Osteoblast (primary cell): ENCODE measurements around the gene CIAO2A. TPM values are rescaled to one million over a fixed set of nuclear protein-coding genes. Genes with fewer than 3 reads are reported as not detected.
"Not testable (repeated sequence)": the region's sequence is repeated elsewhere in the genome, so short reads cannot be mapped to it uniquely, and the experiment has no call there.

ENCODE experiments used
- DNase-seq: peaks from one replicate; pipeline ENCODE4 v3.0.0; 2011; ENCODE audit warnings: low spot score, mixed read lengths; ENCODE audit not compliant: insufficient read length; ENCODE audit errors: missing footprints
- H2AFZ ChIP-seq: 2 replicates; pipeline ENCODE4 v1.6.0; 2011; ENCODE audit warnings: mild to moderate bottlenecking, low read length
- H3K27ac ChIP-seq: 2 replicates; pipeline ENCODE4 v1.5.1; 2011; ENCODE audit warnings: mild to moderate bottlenecking, low read depth, low read length, moderate library complexity
- H3K27me3 ChIP-seq: 2 replicates; pipeline ENCODE4 v1.6.0; 2012; ENCODE audit warnings: mild to moderate bottlenecking, control low read depth, inconsistent platforms, low read length, moderate library complexity; ENCODE audit not compliant: insufficient read depth
- H3K36me3 ChIP-seq: 2 replicates; pipeline ENCODE4 v1.5.1; 2011; ENCODE audit warnings: mild to moderate bottlenecking, low read length, control low read depth, moderate library complexity; ENCODE audit not compliant: insufficient read depth
- H3K4me1 ChIP-seq: 2 replicates; pipeline ENCODE4 v1.5.1; 2011; ENCODE audit warnings: mild to moderate bottlenecking, low read length, control low read depth, moderate library complexity; ENCODE audit not compliant: insufficient read depth
- H3K4me2 ChIP-seq: 2 replicates; pipeline ENCODE4 v1.6.0; 2011; ENCODE audit warnings: mild to moderate bottlenecking, low read length; ENCODE audit not compliant: insufficient read depth
- H3K4me3 ChIP-seq: fragments of 200-600 bp; sonication (generic); 3 replicates; pipeline ENCODE4 v1.5.1; 2012; ENCODE audit warnings: mild to moderate bottlenecking, low read length, inconsistent platforms; ENCODE audit not compliant: insufficient read depth
- H3K79me2 ChIP-seq: 2 replicates; pipeline ENCODE4 v1.6.0; 2012; ENCODE audit warnings: mild to moderate bottlenecking, low read length, control low read depth, inconsistent platforms; ENCODE audit not compliant: insufficient read depth
- H3K9me3 ChIP-seq: 2 replicates; pipeline ENCODE4 v1.5.1; 2011; ENCODE audit warnings: low read depth, low read length, control low read depth
- H4K20me1 ChIP-seq: 2 replicates; pipeline ENCODE4 v1.6.0; 2012; ENCODE audit warnings: mild to moderate bottlenecking, low read length, control low read depth; ENCODE audit not compliant: insufficient read depth
- CTCF ChIP-seq: IDR thresholded peaks from 2 replicates; pipeline ENCODE4 v1.5.1; 2011; ENCODE audit warnings: mild to moderate bottlenecking, low read depth, low read length, moderate library complexity; ENCODE audit errors: extremely low read depth
- total RNA-seq: library from RNA; depleted of rRNA; stranded (reverse); fragments of >200 nt; gene quantifications from 2 replicates; pipeline ENCODE4 v1.2.3, GENCODE V29; 2012

The CIAO2A gene
- total RNA-seq, 1 donor = 45.2 TPM

- no peaks in the 10 kb centered on the region for H3K9me3 ChIP-seq
These were observed 27.2 kb downstream of the CIAO2A start for GRCh38 chr15:64066451-64066850.

GRCh38 chr15:64060716-64061115 lies 32.9 kb downstream of the CIAO2A start:
- H3K4me2 ChIP-seq = no peak overlapping the region
- H4K20me1 ChIP-seq = no peaks in the 10 kb centered on the region
- no peaks in the 10 kb centered on the region for H3K4me1 ChIP-seq
- H3K79me2 ChIP-seq = no peaks in the 10 kb centered on the region
- no peaks in the 10 kb centered on the region for H3K36me3 ChIP-seq
- TF ChIP-seq CTCF = no peak
- H3K9me3 ChIP-seq = no peaks in the 10 kb centered on the region
- no peak overlapping the region for H2AFZ ChIP-seq
- H3K27ac ChIP-seq = no peak overlapping the region
- no peaks in the 10 kb centered on the region for H3K27me3 ChIP-seq
- no peak overlapping the region for H3K4me3 ChIP-seq
- DNase-seq = no peak

More at GRCh38 chr15:64066451-64066850, 27.2 kb downstream of the CIAO2A start:
- Histone ChIP-seq H3K36me3 (no peaks in the 10 kb centered on the region), H3K79me2 (no peaks in the 10 kb centered on the region), H3K4me1 (peaks cover 22% of the 10 kb centered on the region), H3K4me2 (no peak overlapping the region), H3K27ac (no peak overlapping the region), H4K20me1 (no peaks in the 10 kb centered on the region), H3K27me3 (no peaks in the 10 kb centered on the region), H3K4me3 (no peak overlapping the region), H2AFZ (no peak overlapping the region)
- TF ChIP-seq CTCF = no peak
- no peak for DNase-seq

DNA sequence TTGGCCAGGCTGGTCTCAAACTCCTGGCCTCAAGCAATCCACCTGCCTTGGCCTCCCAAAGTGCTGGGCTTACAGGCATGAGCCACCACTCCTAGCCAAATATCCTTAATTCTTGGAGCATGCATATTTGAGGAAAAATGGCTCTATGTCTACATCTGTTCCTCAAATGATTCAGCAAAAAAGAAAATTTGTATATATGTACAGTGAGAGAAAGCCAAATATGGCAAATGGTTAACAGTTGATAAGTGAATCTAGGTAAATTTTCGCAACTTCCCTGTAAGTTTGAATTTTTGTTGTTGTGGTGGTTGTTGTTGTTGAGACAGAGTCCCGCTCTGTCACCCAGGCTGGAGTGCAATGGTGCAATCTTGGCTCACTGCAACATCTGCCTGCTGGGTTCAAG lies 34.5 kb downstream of the CIAO2A start:
- H3K79me2 ChIP-seq, H2AFZ ChIP-seq, H4K20me1 ChIP-seq, H3K9me3 ChIP-seq, H3K4me2 ChIP-seq, DNase-seq, H3K27me3 ChIP-seq, H3K36me3 ChIP-seq, H3K27ac ChIP-seq, H3K4me3 ChIP-seq, H3K4me1 ChIP-seq: not testable (repeated sequence)

DNA sequence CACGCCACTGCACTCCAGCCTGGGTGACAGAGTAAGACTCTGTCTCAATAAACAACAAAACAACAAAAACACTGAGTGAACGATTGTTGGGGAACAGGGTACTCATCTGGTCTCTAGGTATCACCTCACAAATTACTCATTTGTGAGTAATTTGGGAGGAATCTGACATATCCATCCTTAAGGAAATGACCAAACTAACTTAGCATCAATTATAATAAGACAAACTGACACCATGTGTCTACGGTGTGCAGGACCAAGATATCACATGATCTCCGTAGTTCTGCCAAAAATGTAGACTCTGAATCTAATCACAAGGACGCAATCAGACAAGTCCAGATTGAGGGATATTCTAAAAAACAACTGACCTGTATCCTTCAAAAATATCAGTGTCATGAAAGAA lies 35.4 kb downstream of the CIAO2A start:
- Histone ChIP-seq H3K4me1 (no peaks in the 10 kb centered on the region), H3K4me2 (no peak overlapping the region), H3K79me2 (no peaks in the 10 kb centered on the region), H3K27ac (no peak overlapping the region), H3K27me3 (no peaks in the 10 kb centered on the region), H2AFZ (no peak overlapping the region), H3K4me3 (no peak overlapping the region), H3K9me3 (no peaks in the 10 kb centered on the region), H4K20me1 (no peaks in the 10 kb centered on the region), H3K36me3 (no peaks in the 10 kb centered on the region)
- DNase-seq = no peak
- TF ChIP-seq CTCF = no peak

DNA sequence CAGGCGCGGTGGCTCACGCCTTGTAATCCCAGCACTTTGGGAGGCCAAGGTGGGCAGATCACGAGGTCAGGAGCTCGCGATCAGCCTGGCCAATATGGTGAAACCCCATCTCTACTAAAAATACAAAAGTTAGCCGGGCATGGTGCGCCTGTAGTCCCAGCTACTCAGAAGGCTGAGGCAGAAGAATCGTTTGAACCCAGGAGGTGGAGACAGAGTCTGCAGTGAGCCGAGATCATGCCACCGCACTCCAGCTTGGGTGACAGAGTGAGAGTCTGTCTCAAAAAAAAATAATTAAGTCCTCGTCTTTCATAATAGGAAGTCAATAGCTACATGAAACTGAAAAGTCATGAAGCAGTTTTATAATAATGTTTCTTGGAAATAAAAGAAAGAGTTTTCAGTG lies 40.0 kb downstream of the CIAO2A start:
- H3K4me2 ChIP-seq, H3K4me3 ChIP-seq, H3K27ac ChIP-seq, H3K79me2 ChIP-seq, H3K9me3 ChIP-seq, H4K20me1 ChIP-seq, H2AFZ ChIP-seq, DNase-seq, H3K36me3 ChIP-seq, H3K4me1 ChIP-seq, H3K27me3 ChIP-seq: not testable (repeated sequence)
